HFFc6 (cell line): Measurements from ENCODE around the gene CYB5D1. TPM values are rescaled to one million over a fixed set of nuclear protein-coding genes. Genes with fewer than 3 reads are reported as not detected.

Experiments
- DNase-seq: peaks from one replicate; pipeline ENCODE4 v3.0.0-alpha.2; 2018
- H3K27ac Mint-ChIP-seq: 2 replicates; pipeline ENCODE4 v1.8.0; 2020; ENCODE audit warnings: mild to moderate bottlenecking, mixed read lengths
- H3K27me3 Mint-ChIP-seq: 2 replicates; pipeline ENCODE4 v1.8.0; 2021; ENCODE audit warnings: mild to moderate bottlenecking, moderate library complexity, mixed read lengths; ENCODE audit not compliant: insufficient read depth
- H3K36me3 Mint-ChIP-seq: 2 replicates; pipeline ENCODE4 v1.8.0; 2021; ENCODE audit warnings: low read depth, mixed read lengths
- H3K4me1 Mint-ChIP-seq: 2 replicates; pipeline ENCODE4 v1.8.0; 2020; ENCODE audit warnings: low read depth, mixed read lengths
- H3K4me3 Mint-ChIP-seq: 2 replicates; pipeline ENCODE4 v1.8.0; 2020; ENCODE audit warnings: mild to moderate bottlenecking, moderate library complexity, mixed read lengths
- H3K9me3 Mint-ChIP-seq: 2 replicates; pipeline ENCODE4 v1.8.0; 2020; ENCODE audit warnings: mild to moderate bottlenecking, mixed read lengths
- total RNA-seq, 6 experiments: library from RNA; stranded (reverse); fragmentation: NEBNext Ultra II Directional; extraction: Animal tissue kit (Norgen Biotek cat#: 25700); gene quantifications; 2 replicates in 1 of 6; 3 replicates in 5 of 6; pipeline ENCODE4 v1.2.3, GENCODE V29; 2021
- TF ChIP-seq, protein P1 (sequence below): fragments of 200-600 bp; sonication (generic); IDR thresholded peaks from 2 replicates; pipeline ENCODE4 v1.5.0; 2021; ENCODE audit warnings: antibody characterized with exemption, mild to moderate bottlenecking

Gene CYB5D1
- total RNA-seq, 6 experiments from 2014 or later: 9.3 to 15.3 (median 10.5) TPM

DNA sequence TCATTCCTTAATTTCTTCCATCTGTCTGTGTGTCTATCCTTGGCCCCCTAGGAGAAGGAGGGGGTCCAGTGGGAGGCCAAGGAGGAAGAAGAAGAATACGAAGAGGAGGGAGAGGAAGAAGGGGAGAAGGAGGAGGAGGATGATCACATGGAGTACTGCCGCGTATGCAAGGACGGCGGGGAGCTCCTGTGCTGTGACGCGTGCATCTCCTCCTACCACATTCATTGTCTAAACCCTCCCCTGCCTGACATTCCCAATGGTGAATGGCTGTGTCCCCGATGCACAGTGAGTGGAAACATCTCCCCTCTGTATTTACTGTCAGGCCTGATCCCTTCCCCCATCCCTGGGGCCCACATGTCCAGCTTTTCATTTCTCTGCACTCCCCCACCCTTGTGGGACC lies 37.1 kb downstream of the CYB5D1 start:
- no peaks in the 10 kb centered on the region for H3K9me3 Mint-ChIP-seq
- no peak overlapping the region for H3K4me3 Mint-ChIP-seq
- peaks cover 5% of the 10 kb centered on the region; the same call in 1 of the 2 replicates for H3K4me1 Mint-ChIP-seq
- no peak overlapping the region for H3K27ac Mint-ChIP-seq
- H3K27me3 Mint-ChIP-seq: no peaks in the 10 kb centered on the region
- peaks cover 40% of the 10 kb centered on the region for H3K36me3 Mint-ChIP-seq
- TF ChIP-seq, protein P1, sequence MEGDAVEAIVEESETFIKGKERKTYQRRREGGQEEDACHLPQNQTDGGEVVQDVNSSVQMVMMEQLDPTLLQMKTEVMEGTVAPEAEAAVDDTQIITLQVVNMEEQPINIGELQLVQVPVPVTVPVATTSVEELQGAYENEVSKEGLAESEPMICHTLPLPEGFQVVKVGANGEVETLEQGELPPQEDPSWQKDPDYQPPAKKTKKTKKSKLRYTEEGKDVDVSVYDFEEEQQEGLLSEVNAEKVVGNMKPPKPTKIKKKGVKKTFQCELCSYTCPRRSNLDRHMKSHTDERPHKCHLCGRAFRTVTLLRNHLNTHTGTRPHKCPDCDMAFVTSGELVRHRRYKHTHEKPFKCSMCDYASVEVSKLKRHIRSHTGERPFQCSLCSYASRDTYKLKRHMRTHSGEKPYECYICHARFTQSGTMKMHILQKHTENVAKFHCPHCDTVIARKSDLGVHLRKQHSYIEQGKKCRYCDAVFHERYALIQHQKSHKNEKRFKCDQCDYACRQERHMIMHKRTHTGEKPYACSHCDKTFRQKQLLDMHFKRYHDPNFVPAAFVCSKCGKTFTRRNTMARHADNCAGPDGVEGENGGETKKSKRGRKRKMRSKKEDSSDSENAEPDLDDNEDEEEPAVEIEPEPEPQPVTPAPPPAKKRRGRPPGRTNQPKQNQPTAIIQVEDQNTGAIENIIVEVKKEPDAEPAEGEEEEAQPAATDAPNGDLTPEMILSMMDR: no peak
- no peak for DNase-seq

DNA sequence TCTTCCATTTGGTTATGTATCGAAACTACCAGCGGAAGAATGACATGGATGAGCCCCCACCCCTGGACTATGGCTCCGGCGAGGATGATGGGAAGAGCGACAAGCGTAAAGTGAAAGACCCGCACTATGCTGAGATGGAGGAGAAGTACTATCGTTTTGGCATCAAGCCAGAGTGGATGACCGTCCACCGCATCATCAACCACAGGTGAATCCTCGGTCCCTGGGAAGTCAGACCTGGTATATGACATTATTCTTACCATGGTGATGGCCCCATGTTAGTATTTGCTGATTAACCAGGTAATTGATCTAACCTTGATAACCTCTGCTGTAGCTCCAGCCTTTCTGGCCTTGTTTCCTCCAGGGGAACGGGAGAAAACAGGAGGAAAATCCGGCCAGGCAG lies 39.3 kb downstream of the CYB5D1 start:
- H3K27ac Mint-ChIP-seq: 0 out of 2 replicates have a peak overlapping the region, but pooled peaks have one; percentile 17
- no peak for DNase-seq
- peaks cover 45% of the 10 kb centered on the region for H3K36me3 Mint-ChIP-seq
- no peak overlapping the region for H3K4me3 Mint-ChIP-seq
- H3K9me3 Mint-ChIP-seq: no peaks in the 10 kb centered on the region
- TF ChIP-seq, protein P1: no peak
- H3K4me1 Mint-ChIP-seq: peaks cover 5% of the 10 kb centered on the region; the same call in 1 of the 2 replicates
- no peaks in the 10 kb centered on the region for H3K27me3 Mint-ChIP-seq

DNA sequence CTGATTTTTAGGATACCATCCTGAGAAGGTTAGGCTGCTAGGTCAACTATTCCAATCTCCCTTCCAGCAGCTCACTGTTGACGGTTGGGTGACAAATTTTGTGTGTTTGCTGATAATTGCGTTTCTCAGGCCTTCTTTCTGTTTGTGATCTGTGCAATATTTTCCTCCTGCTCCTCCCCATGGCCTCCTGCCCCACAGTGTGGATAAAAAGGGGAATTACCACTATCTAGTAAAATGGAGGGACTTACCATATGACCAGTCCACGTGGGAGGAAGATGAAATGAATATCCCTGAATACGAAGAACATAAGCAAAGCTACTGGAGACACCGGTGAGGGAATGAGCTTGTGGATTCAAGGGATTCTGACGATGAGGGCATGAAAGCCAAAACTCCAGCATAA lies 40.0 kb downstream of the CYB5D1 start:
- Mint-ChIP-seq H3K27ac (peak overlapping the region; percentile 19; the same call in 1 of the 2 replicates), H3K36me3 (peaks cover 45% of the 10 kb centered on the region), H3K9me3 (no peaks in the 10 kb centered on the region), H3K4me3 (no peak overlapping the region), H3K27me3 (no peaks in the 10 kb centered on the region), H3K4me1 (peaks cover 5% of the 10 kb centered on the region; the same call in 1 of the 2 replicates)
- DNase-seq: peak; percentile 54
- TF ChIP-seq, protein P1: peak; percentile 71

DNA sequence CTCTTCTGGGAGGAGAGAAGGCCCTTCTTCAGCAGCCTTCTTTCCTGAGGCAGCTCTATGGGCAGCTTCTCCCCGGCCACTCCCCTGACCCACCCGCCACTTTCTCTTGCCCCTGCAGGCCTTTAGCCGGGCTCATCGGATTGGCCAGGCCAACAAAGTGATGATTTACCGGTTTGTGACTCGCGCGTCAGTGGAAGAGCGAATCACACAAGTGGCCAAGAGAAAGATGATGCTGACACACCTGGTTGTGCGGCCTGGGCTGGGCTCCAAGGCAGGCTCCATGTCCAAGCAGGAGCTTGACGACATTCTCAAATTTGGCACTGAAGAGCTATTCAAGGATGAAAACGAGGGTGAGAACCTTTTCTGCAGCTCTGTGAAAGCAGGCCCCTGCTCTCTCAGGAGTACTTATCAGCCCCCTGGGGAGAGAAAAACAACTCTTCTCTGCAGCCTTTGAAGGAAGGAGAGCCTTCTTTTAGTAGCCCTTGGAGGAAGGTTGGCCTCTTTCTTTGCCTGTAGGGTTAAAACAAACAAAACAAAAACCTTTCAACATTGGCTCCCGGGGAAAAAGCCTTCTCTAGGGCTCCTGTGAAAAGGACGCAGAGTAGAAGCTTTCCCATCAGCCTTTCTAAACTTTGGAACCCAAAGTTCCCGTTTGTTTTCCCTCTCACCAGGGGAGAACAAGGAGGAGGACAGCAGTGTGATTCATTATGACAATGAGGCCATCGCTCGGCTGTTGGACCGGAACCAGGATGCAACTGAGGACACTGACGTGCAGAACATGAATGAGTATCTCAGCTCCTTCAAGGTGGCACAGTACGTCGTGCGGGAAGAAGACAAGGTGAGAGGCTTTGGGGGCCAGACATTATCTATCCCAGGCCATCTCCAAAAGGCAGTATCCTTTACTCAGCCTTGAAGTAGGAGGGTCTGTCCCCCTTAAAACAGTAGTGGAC lies 45.6 kb downstream of the CYB5D1 start:
- Mint-ChIP-seq H3K27ac (no peak overlapping the region), H3K9me3 (no peaks in the 10 kb centered on the region), H3K4me1 (no peaks in the 10 kb centered on the region), H3K36me3 (peaks cover 37% of the 10 kb centered on the region), H3K4me3 (no peak overlapping the region), H3K27me3 (peaks cover 5% of the 10 kb centered on the region)
- TF ChIP-seq, protein P1: no peak
- DNase-seq: no peak

DNA sequence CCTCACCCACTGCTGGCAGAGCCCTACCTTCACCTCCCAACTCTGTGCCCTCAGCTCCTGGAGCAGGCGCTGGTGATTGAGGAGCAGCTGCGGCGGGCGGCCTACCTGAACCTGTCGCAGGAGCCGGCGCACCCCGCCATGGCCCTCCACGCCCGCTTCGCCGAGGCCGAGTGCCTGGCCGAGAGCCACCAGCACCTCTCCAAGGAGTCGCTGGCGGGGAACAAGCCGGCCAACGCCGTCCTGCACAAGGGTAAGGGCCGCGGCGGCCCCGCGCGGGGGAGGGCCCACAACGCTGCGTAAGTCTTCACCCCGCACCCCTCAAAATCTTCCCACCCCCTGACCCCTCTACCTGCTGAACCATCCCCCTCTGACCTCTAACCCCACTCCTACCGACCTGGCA lies 51.3 kb downstream of the CYB5D1 start:
- H3K4me1 Mint-ChIP-seq: peaks cover 10% of the 10 kb centered on the region
- peaks cover 4% of the 10 kb centered on the region for H3K27me3 Mint-ChIP-seq
- H3K4me3 Mint-ChIP-seq: no peak overlapping the region
- H3K9me3 Mint-ChIP-seq: no peaks in the 10 kb centered on the region
- DNase-seq: no peak
- peaks cover 36% of the 10 kb centered on the region for H3K36me3 Mint-ChIP-seq
- H3K27ac Mint-ChIP-seq: no peak overlapping the region
- TF ChIP-seq, protein P1: no peak
